ENCODE data around the gene RBM47. TPM values are rescaled to one million over a fixed set of nuclear protein-coding genes. Genes with fewer than 3 reads are reported as not detected.

The RBM47 gene
- total RNA-seq, 1 donor from 2014 or later, result 7.1 TPM

DNA sequence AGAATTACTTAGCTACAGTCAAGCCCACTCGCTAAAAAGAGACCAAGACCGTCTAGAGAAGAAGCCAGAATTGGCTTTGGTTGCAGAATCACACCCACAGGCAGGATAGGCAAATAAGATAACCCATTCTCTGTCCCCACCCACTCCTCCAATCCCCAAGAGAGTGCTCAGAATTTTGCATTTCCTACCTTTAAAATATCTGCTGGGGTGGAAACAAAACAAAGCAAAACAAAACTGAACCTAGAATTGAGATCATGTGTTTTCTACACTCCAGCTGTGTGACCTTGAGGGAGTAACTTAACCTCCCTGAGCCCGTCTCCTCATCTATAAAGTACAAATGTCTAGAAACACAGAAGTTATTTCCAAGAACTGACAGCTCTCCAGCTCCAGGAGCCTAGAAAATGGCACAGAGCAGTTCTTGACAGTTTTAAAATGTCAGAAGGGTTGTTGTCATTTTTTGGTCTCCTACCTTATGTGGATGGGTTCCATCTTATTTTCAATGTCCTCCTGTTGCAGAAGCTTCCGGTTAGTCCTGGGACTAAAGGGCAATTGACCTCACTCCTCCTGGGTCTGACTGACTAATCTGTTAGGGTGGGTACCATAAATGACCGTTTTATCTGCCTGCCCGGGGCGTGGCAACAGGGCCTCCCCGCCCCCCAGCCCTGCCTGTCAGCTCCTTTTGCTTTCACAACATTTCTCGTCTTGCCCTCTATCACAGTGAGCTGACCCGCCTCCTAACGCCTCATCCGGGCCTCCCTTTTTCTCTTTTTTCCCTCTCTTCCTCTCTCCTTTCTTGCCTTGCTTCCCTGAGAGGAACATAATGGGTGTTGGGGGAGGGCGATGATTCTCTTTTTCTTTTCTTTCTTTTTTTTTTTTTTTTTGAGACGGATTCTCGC lies 114.0 kb downstream of the RBM47 start:
- intact Hi-C loops (cut with DNase I), result no loop called here
- DNase-seq (ENCODE audit: low spot score in 2 of 2), result no peak
- Histone ChIP-seq H3K9me3 (no peaks in the 10 kb centered on the region), H3K27me3 (no peaks in the 10 kb centered on the region), H3K27ac (no peak overlapping the region), H3K36me3 (no peaks in the 10 kb centered on the region), H3K4me1 (no peaks in the 10 kb centered on the region), H3K4me3 (no peak overlapping the region)
- TF ChIP-seq, protein P1, sequence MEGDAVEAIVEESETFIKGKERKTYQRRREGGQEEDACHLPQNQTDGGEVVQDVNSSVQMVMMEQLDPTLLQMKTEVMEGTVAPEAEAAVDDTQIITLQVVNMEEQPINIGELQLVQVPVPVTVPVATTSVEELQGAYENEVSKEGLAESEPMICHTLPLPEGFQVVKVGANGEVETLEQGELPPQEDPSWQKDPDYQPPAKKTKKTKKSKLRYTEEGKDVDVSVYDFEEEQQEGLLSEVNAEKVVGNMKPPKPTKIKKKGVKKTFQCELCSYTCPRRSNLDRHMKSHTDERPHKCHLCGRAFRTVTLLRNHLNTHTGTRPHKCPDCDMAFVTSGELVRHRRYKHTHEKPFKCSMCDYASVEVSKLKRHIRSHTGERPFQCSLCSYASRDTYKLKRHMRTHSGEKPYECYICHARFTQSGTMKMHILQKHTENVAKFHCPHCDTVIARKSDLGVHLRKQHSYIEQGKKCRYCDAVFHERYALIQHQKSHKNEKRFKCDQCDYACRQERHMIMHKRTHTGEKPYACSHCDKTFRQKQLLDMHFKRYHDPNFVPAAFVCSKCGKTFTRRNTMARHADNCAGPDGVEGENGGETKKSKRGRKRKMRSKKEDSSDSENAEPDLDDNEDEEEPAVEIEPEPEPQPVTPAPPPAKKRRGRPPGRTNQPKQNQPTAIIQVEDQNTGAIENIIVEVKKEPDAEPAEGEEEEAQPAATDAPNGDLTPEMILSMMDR (IDR thresholded peaks at IDR 0.05), result no peak

- TF ChIP-seq, protein P1 (IDR thresholded peaks at IDR 0.05), result no peak
- no peaks in the 10 kb centered on the region for H3K9me3 ChIP-seq
- no peak overlapping the region for H3K4me3 ChIP-seq
- H3K4me1 ChIP-seq, result no peaks in the 10 kb centered on the region
- no peak for DNase-seq (ENCODE audit: low spot score in 2 of 2)
- intact Hi-C loops (cut with DNase I), result no loop called here
- H3K27me3 ChIP-seq, result no peaks in the 10 kb centered on the region
- H3K27ac ChIP-seq, result no peak overlapping the region
- H3K36me3 ChIP-seq, result no peaks in the 10 kb centered on the region
Observed at GRCh38 chr4:40515037-40515397, 114.6 kb downstream of the RBM47 start.

DNA sequence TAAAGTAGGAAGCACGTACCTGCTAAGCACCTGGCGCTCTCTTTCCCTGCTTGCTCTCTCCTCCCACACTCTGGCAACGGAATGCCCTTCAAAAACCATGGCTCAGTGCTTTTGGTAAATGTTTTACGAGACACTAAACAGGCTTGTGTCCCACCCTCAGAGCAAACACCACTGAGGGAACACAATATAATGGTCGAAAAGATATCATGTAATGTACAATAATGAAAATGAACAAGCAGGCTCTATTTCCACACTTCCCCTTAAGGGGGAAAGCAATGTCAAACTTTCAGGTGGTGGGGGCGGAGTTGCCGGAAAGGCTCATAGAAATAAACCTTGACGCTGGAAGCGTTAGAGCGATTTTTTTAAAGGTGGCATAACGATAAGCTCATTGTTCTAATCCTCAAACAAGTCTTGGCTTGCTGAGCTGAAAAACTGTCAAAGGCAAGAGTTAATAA lies 115.1 kb downstream of the RBM47 start:
- intact Hi-C loops (cut with DNase I), result no loop called here
- TF ChIP-seq, protein P1 (IDR thresholded peaks at IDR 0.05), result no peak
- H3K9me3 ChIP-seq, result no peaks in the 10 kb centered on the region
- DNase-seq (ENCODE audit: low spot score in 2 of 2), result no peak
- no peak overlapping the region for H3K27ac ChIP-seq
- no peaks in the 10 kb centered on the region for H3K27me3 ChIP-seq
- no peaks in the 10 kb centered on the region for H3K36me3 ChIP-seq
- H3K4me1 ChIP-seq, result no peaks in the 10 kb centered on the region
- H3K4me3 ChIP-seq, result no peak overlapping the region

GRCh38 chr4:40511036-40511614 lies 118.5 kb downstream of the RBM47 start:
- DNase-seq (ENCODE audit: low spot score in 2 of 2), result no peak
- Histone ChIP-seq H3K4me3 (no peak overlapping the region), H3K4me1 (no peaks in the 10 kb centered on the region), H3K27me3 (no peaks in the 10 kb centered on the region), H3K27ac (no peak overlapping the region), H3K36me3 (no peaks in the 10 kb centered on the region), H3K9me3 (no peaks in the 10 kb centered on the region)
- TF ChIP-seq, protein P1 (IDR thresholded peaks at IDR 0.05), result no peak
- intact Hi-C loops (cut with DNase I), result no loop called here

GRCh38 chr4:40507977-40508376 lies 121.7 kb downstream of the RBM47 start:
- H3K27me3 ChIP-seq, result no peaks in the 10 kb centered on the region
- TF ChIP-seq, protein P1 (IDR thresholded peaks at IDR 0.05), result no peak
- H3K27ac ChIP-seq, result no peak overlapping the region
- DNase-seq (ENCODE audit: low spot score in 2 of 2), result no peak
- H3K36me3 ChIP-seq, result no peaks in the 10 kb centered on the region
- no peaks in the 10 kb centered on the region for H3K4me1 ChIP-seq
- no peak overlapping the region for H3K4me3 ChIP-seq
- no peaks in the 10 kb centered on the region for H3K9me3 ChIP-seq
- intact Hi-C loops (cut with DNase I), result no loop called here

Measured in ascending aorta (tissue), 2 donors.